ENCODE data around the gene ANKEF1.

ANKEF1 gene

DNA sequence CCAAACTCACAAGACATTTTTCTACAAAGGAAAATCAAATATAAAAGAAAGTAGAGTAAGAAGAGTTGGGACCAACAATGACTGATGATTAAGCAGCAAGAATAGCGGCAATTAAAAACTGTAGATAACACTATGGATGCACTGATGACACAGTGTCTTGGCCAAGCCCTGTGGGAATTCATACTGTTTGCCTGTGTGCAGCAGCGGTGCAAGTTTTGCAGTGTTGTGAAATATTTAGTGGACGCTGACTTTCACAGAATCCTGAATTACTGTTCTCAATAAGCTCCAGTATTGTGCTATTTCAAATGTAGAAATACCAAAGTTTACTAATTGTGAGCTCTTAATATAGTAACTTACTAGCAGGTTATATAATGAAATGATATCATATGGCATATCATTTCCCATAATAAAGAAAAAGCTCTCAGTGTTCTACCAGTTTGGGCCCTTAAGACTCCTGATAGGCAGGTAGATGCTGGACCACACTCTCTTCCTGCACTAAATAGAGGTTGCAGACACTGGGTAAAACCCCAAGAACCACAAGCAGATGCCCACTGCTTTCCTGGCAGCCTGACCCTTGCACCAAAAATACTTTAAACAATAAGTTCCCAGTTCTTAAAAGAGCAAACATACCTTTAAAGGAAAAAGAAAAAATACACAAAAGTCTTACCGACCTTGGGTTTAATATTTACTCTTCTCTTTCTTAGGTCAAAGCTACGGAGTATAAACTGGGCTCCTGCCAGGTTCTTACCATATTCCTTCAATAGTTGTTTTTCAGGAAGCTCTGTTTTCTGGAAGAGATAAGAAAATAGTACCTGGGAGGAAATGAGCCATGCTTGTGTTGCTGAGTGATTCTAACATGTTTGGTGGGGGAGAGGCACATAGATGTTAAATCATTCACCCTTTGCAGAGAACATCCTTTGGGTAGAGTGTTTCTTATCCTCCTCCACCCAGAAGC lies 41.6 kb downstream of the ANKEF1 start:
- no peak overlapping the region for H3K4me3 ChIP-seq (ENCODE audit: low read length)
- H3K27me3 ChIP-seq (ENCODE audit: control insufficient read depth, insufficient read depth, low read length), result no peaks in the 10 kb centered on the region
- no peak overlapping the region for H3K9ac ChIP-seq (ENCODE audit: low read length)
- no peak overlapping the region for H3K27ac ChIP-seq (ENCODE audit: low read depth, low read length)
- H3K4me1 ChIP-seq (ENCODE audit: control insufficient read depth, insufficient read depth, low read length), result no peaks in the 10 kb centered on the region
- H3K36me3 ChIP-seq (ENCODE audit: control insufficient read depth, insufficient read depth, low read length), result no peaks in the 10 kb centered on the region

- H3K27me3 ChIP-seq (ENCODE audit: control insufficient read depth, insufficient read depth, low read length), result no peaks in the 10 kb centered on the region
- no peaks in the 10 kb centered on the region for H3K4me1 ChIP-seq (ENCODE audit: control insufficient read depth, insufficient read depth, low read length)
- H3K9ac ChIP-seq (ENCODE audit: low read length), result no peak overlapping the region
- H3K27ac ChIP-seq (ENCODE audit: low read depth, low read length), result no peak overlapping the region
- H3K4me3 ChIP-seq (ENCODE audit: low read length), result no peak overlapping the region
- H3K36me3 ChIP-seq (ENCODE audit: control insufficient read depth, insufficient read depth, low read length), result no peaks in the 10 kb centered on the region
Measured at GRCh38 chr20:10077081-10077471, 42.3 kb downstream of the ANKEF1 start.

- no peak overlapping the region for H3K4me3 ChIP-seq (ENCODE audit: low read length)
- no peak overlapping the region for H3K27ac ChIP-seq (ENCODE audit: low read depth, low read length)
- H3K4me1 ChIP-seq (ENCODE audit: control insufficient read depth, insufficient read depth, low read length), result no peaks in the 10 kb centered on the region
- H3K36me3 ChIP-seq (ENCODE audit: control insufficient read depth, insufficient read depth, low read length), result no peaks in the 10 kb centered on the region
- H3K27me3 ChIP-seq (ENCODE audit: control insufficient read depth, insufficient read depth, low read length), result no peaks in the 10 kb centered on the region
- no peak overlapping the region for H3K9ac ChIP-seq (ENCODE audit: low read length)
Measured at GRCh38 chr20:10077886-10078285, 43.1 kb downstream of the ANKEF1 start.

DNA sequence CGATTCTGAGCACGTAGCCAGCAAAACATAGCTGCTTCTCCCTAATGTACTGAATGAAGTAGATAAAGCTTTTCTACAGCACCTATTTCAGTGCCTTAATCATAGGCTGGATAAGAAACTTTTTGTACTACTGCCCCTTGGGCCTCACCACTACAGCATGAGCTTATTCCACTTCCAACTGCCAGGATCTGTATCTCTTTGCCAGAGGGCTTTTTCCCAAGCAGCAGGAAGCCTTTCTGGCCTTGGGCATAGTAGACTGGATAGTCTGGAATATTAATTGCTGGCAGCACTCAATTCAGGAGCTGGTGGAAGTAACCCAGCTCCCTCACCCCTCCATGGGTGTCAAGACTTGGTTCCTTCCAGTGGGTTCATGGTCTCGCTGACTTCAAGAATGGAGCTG lies 43.6 kb downstream of the ANKEF1 start:
- Histone ChIP-seq H3K4me1 (ENCODE audit: control insufficient read depth, insufficient read depth, low read length) (no peaks in the 10 kb centered on the region), H3K4me3 (ENCODE audit: low read length) (no peak overlapping the region), H3K27ac (ENCODE audit: low read depth, low read length) (no peak overlapping the region)

DNA sequence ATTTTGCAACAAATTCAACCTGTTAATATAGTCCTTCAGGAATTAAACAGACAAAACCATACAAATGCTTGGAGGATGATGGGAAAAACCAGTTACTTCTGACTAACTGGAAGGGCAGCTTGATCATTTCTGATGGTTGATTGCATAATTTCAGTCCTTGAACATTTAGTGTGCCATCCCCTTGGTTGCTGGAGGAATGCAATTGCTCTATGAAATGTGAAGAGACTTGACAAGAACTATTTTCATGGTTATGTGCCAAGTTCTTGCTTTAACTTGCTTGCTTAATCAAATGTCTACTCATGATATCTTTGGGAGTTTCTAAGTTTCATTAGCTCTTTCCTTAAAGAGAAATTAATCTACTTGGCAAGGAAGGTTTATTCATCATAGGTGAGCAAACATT lies 45.2 kb downstream of the ANKEF1 start:
- H3K4me3 ChIP-seq (ENCODE audit: low read length), result no peak overlapping the region
- no peaks in the 10 kb centered on the region for H3K36me3 ChIP-seq (ENCODE audit: control insufficient read depth, insufficient read depth, low read length)
- H3K27me3 ChIP-seq (ENCODE audit: control insufficient read depth, insufficient read depth, low read length), result no peaks in the 10 kb centered on the region
- no peak overlapping the region for H3K9ac ChIP-seq (ENCODE audit: low read length)
- H3K27ac ChIP-seq (ENCODE audit: low read depth, low read length), result no peak overlapping the region
- H3K4me1 ChIP-seq (ENCODE audit: control insufficient read depth, insufficient read depth, low read length), result no peaks in the 10 kb centered on the region

More for the DNA sequence above, 43.6 kb downstream of the ANKEF1 start:
- H3K27me3 ChIP-seq (ENCODE audit: control insufficient read depth, insufficient read depth, low read length), result no peaks in the 10 kb centered on the region
- H3K9ac ChIP-seq (ENCODE audit: low read length), result no peak overlapping the region
- no peaks in the 10 kb centered on the region for H3K36me3 ChIP-seq (ENCODE audit: control insufficient read depth, insufficient read depth, low read length)

DNA sequence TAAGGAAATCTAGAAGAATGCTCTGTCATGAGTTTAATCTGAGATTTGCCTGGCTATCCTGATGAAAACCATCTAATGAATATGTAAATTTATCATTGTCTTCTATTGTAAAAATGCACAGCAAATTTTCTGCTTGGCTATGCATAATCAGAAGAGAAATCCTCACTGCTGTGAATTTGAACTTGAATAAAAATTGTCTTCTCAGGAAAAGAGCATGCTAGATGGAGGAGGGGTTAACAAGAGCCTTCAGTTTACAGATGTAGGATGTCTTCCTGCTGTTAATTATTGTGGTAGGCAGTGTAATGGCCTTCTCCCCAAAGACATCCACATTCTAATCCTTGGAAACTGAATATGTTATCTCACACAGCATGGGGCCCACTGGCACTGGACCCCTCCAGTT lies 45.8 kb downstream of the ANKEF1 start:
- Histone ChIP-seq H3K4me1 (ENCODE audit: control insufficient read depth, insufficient read depth, low read length) (no peaks in the 10 kb centered on the region), H3K4me3 (ENCODE audit: low read length) (no peak overlapping the region), H3K9ac (ENCODE audit: low read length) (no peak overlapping the region), H3K27me3 (ENCODE audit: control insufficient read depth, insufficient read depth, low read length) (no peaks in the 10 kb centered on the region), H3K36me3 (ENCODE audit: control insufficient read depth, insufficient read depth, low read length) (no peaks in the 10 kb centered on the region), H3K27ac (ENCODE audit: low read depth, low read length) (no peak overlapping the region)

GRCh38 chr20:10089871-10090587 lies 55.2 kb downstream of the ANKEF1 start:
- Histone ChIP-seq H3K36me3 (ENCODE audit: control insufficient read depth, insufficient read depth, low read length) (no peaks in the 10 kb centered on the region), H3K9ac (ENCODE audit: low read length) (no peak overlapping the region), H3K4me3 (ENCODE audit: low read length) (no peak overlapping the region), H3K27ac (ENCODE audit: low read depth, low read length) (no peak overlapping the region), H3K27me3 (ENCODE audit: control insufficient read depth, insufficient read depth, low read length) (no peaks in the 10 kb centered on the region), H3K4me1 (ENCODE audit: control insufficient read depth, insufficient read depth, low read length) (no peaks in the 10 kb centered on the region)

DNA sequence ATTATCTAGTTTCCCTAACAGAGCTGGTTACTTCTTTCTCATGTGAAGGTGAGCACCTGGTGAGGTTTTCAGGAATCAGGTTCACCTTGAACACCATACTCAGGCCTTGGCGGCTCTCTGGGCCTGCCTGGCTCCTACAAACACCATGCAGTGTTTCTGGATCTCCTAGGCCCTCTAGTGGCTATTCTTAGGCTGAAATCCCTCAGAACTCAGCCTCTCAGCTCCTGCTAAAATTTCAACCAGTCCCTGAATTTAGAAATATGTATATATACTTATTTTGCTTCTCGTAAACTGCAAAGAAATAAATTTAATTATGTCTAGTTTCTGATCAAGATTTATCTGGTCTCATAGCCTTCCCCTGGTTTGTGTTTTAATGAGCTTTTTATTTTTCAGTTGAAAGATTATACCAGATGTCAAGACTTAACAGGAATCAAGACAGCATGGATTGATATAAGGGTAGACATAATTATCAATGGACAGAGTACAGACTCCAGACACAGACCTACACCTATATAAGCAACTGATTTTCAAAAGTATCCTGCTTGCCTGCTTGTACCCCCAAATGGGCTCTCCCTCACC lies 55.9 kb downstream of the ANKEF1 start:
- no peaks in the 10 kb centered on the region for H3K4me1 ChIP-seq (ENCODE audit: control insufficient read depth, insufficient read depth, low read length)
- H3K4me3 ChIP-seq (ENCODE audit: low read length), result no peak overlapping the region
- no peaks in the 10 kb centered on the region for H3K36me3 ChIP-seq (ENCODE audit: control insufficient read depth, insufficient read depth, low read length)
- no peak overlapping the region for H3K9ac ChIP-seq (ENCODE audit: low read length)
- no peaks in the 10 kb centered on the region for H3K27me3 ChIP-seq (ENCODE audit: control insufficient read depth, insufficient read depth, low read length)
- H3K27ac ChIP-seq (ENCODE audit: low read depth, low read length), result no peak overlapping the region

- H3K27me3 ChIP-seq (ENCODE audit: control insufficient read depth, insufficient read depth, low read length), result no peaks in the 10 kb centered on the region
- H3K27ac ChIP-seq (ENCODE audit: low read depth, low read length), result no peak overlapping the region
- H3K4me3 ChIP-seq (ENCODE audit: low read length), result no peak overlapping the region
- no peaks in the 10 kb centered on the region for H3K36me3 ChIP-seq (ENCODE audit: control insufficient read depth, insufficient read depth, low read length)
- no peak overlapping the region for H3K9ac ChIP-seq (ENCODE audit: low read length)
- H3K4me1 ChIP-seq (ENCODE audit: control insufficient read depth, insufficient read depth, low read length), result no peaks in the 10 kb centered on the region
Measured at GRCh38 chr20:10093087-10093591, 58.4 kb downstream of the ANKEF1 start.

DNA sequence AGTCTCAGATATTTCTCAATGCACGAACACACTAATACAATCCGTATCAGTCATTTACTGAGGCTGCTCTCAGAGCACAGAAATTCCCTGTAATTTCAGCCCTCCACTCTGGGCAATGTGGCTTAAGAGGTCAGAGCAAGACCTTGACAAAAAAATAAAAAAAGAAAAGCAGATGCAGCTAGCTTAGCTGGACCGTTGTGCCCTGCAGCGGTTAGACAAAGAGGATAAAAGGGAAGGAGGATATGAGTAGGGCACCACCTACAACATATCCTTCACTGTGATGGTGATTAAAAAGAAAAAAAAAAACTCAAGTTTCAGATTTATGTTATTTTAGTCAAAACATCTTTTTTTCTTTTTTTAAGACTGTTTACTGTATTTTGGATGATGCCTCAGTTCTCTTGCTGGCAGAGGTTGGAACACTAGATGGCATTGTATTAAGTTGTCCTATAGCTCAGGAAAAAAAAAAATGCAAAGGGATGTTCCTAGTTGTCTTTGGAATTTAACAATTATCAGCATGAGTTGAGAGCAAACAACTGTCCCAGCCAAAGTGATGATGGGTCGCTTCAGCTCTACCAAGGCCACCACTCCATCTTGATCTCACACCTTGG lies 59.9 kb downstream of the ANKEF1 start:
- Histone ChIP-seq H3K4me1 (ENCODE audit: control insufficient read depth, insufficient read depth, low read length) (no peaks in the 10 kb centered on the region), H3K36me3 (ENCODE audit: control insufficient read depth, insufficient read depth, low read length) (no peaks in the 10 kb centered on the region), H3K4me3 (ENCODE audit: low read length) (no peak overlapping the region), H3K27me3 (ENCODE audit: control insufficient read depth, insufficient read depth, low read length) (no peaks in the 10 kb centered on the region), H3K27ac (ENCODE audit: low read depth, low read length) (no peak overlapping the region), H3K9ac (ENCODE audit: low read length) (no peak overlapping the region)

DNA sequence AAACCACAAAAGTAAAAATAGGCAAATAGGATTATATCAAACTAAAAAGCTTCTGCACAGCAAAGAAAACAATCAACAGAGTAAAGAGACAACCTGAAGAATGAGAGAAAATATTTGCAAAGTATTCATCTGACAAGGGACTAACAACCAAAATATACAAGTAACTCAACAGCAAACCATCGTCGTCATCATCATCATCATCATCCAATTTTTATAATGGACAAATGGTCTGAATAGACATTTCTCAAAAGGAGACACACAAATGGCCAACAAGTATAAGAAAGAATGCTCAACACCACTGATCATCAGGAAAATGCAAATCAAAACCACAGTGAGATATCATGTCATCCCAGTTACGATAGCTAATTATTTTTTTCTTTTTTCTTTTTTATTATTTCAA lies 62.0 kb downstream of the ANKEF1 start:
- no peak overlapping the region for H3K27ac ChIP-seq (ENCODE audit: low read depth, low read length)
- no peaks in the 10 kb centered on the region for H3K36me3 ChIP-seq (ENCODE audit: control insufficient read depth, insufficient read depth, low read length)
- H3K4me1 ChIP-seq (ENCODE audit: control insufficient read depth, insufficient read depth, low read length), result no peaks in the 10 kb centered on the region
- H3K27me3 ChIP-seq (ENCODE audit: control insufficient read depth, insufficient read depth, low read length), result no peaks in the 10 kb centered on the region
- no peak overlapping the region for H3K4me3 ChIP-seq (ENCODE audit: low read length)
- no peak overlapping the region for H3K9ac ChIP-seq (ENCODE audit: low read length)

DNA sequence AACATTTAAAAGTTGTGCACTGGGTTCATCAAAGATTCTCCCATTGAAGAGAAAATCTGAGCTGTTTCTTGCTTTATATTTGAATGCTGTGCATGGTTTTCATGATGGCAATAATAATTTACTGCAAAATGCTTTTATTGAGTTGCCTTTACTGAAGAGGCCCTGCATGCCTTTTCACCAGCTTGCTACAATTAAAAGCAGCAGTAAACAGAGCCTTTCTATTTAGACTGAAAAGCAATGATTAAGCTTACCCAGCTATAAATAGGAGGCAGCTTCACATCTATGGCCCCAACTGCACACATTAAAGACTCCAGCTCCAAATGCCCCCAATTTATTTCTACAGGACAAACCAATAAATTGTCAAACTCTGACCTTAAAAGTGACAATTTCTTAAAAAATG lies 70.3 kb downstream of the ANKEF1 start:
- H3K9ac ChIP-seq (ENCODE audit: low read length), result no peak overlapping the region
- H3K4me3 ChIP-seq (ENCODE audit: low read length), result no peak overlapping the region

More for the DNA sequence above, 70.3 kb downstream of the ANKEF1 start:
- Histone ChIP-seq H3K27me3 (ENCODE audit: control insufficient read depth, insufficient read depth, low read length) (no peaks in the 10 kb centered on the region), H3K4me1 (ENCODE audit: control insufficient read depth, insufficient read depth, low read length) (no peaks in the 10 kb centered on the region), H3K36me3 (ENCODE audit: control insufficient read depth, insufficient read depth, low read length) (no peaks in the 10 kb centered on the region), H3K27ac (ENCODE audit: low read depth, low read length) (no peak overlapping the region)

All from rectal smooth muscle tissue (tissue), 1 donor.